Fibroblast of villous mesenchyme (primary cell): ENCODE measurements around the gene GNAT1. TPM values are rescaled to one million over a fixed set of nuclear protein-coding genes. Genes with fewer than 3 reads are reported as not detected.

Experiments used
- DNase-seq: peaks from one replicate; pipeline ENCODE4 v3.0.0-alpha.2; 2010; ENCODE audit warnings: low read depth
- H3K4me3 ChIP-seq: 2 replicates; pipeline ENCODE4 v1.5.1; 2011; ENCODE audit warnings: low read depth, mild to moderate bottlenecking, low read length
- CTCF ChIP-seq: IDR thresholded peaks from 2 replicates; pipeline ENCODE4 v1.5.1; 2012; ENCODE audit warnings: low read depth, mild to moderate bottlenecking, low read length; ENCODE audit not compliant: insufficient read depth
- total RNA-seq: library from RNA; depleted of rRNA; stranded (reverse); fragments of >200 nt; gene quantifications from 2 replicates; pipeline ENCODE4 v1.2.3, GENCODE V29; 2012

The GNAT1 gene
- total RNA-seq, 1 donor, result not detected

- H3K4me3 ChIP-seq, result no peak overlapping the region
- DNase-seq, result no peak
- TF ChIP-seq CTCF, result no peak
Observed at GRCh38 chr3:50167069-50167840, 24.2 kb upstream of the GNAT1 start.

GRCh38 chr3:50167841-50168209, 23.6 kb upstream of the GNAT1 start:
- DNase-seq, result no peak
- TF ChIP-seq CTCF, result no peak
- no peak overlapping the region for H3K4me3 ChIP-seq

GRCh38 chr3:50168388-50168787, 23.0 kb upstream of the GNAT1 start:
- no peak for DNase-seq
- no peak for TF ChIP-seq CTCF
- H3K4me3 ChIP-seq, result no peak overlapping the region

GRCh38 chr3:50168791-50169190, 22.6 kb upstream of the GNAT1 start:
- H3K4me3 ChIP-seq, result no peak overlapping the region
- no peak for TF ChIP-seq CTCF
- DNase-seq, result no peak

- DNase-seq, result no peak
- no peak for TF ChIP-seq CTCF
- no peak overlapping the region for H3K4me3 ChIP-seq
Observed at GRCh38 chr3:50169232-50169832, 22.1 kb upstream of the GNAT1 start.

- DNase-seq, result no peak
- no peak overlapping the region for H3K4me3 ChIP-seq
- no peak for TF ChIP-seq CTCF
Observed at GRCh38 chr3:50169858-50170257, 21.6 kb upstream of the GNAT1 start.

- peak; percentile 12 for DNase-seq
- TF ChIP-seq CTCF, result no peak
Observed at GRCh38 chr3:50170689-50171088, 20.7 kb upstream of the GNAT1 start.

More at GRCh38 chr3:50170689-50171088, 20.7 kb upstream of the GNAT1 start:
- no peak overlapping the region for H3K4me3 ChIP-seq
